ENCODE data around the gene WFIKKN2. TPM values are rescaled to one million over a fixed set of nuclear protein-coding genes. Genes with fewer than 3 reads are reported as not detected.

Gene WFIKKN2
- polyA plus RNA-seq, 1 donor: 0.71 TPM

DNA sequence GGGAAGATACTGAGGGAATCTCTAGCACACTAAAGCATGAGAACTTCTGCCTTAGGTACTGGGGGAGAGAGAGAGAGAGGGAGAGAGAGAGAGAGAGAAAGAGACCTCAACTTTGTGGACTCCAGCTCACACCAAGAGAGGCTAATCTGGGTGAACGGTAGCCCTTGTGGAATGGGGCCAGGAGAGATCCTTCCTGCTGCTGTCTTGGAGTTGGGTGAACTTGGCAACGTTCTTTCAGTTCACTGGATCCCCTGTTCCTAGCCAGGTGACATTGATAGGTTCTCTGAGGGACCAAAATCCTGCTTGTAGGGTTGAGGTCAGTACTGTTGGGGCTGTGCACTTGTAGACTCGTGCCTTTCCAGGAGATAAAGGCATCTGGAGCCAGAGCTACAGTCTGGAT, 26.5 kb upstream of the WFIKKN2 start:
- no peak for DNase-seq

- no peak for DNase-seq
These were observed 21.8 kb upstream of the WFIKKN2 start for GRCh38 chr17:50813583-50813982.

DNA sequence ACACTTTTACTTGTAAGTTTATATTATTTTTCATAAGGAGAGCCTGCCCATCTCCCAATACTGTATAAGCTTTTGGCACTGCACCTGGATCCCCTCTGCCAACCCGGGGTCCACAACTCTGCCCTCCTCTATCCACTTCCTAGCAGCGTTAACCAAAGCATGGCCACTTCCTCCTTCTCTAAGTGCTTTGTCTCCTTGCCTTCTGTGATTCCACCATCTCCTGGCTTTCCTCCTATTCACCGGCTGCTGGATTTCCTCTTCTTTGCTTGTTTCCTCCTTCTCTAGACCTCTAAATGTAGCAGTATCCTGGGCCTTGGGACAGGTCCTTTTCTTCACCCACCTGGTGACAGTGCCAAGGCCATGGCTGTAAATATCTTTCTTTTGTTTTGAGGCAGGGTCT, 20.0 kb upstream of the WFIKKN2 start:
- DNase-seq: no peak

DNA sequence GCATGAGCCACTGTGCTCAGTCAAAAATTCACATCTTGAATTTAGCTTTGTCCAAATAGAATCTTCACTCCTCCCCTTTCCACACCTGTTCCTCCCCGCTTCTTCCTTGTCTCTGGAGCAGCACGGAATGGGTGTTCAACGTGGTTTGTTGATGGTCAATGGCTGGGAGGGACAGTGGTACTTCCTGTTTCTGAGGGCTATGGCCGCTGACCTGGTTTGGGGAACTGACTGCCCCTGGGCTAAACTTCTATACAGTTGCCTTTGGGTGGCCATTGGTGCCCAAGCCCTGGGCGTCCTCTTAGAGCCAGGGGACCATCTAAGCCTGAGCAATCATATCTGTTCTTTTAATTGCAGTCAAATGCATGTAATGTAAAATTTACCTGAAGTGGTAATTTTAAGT, 19.1 kb upstream of the WFIKKN2 start:
- DNase-seq: no peak

DNA sequence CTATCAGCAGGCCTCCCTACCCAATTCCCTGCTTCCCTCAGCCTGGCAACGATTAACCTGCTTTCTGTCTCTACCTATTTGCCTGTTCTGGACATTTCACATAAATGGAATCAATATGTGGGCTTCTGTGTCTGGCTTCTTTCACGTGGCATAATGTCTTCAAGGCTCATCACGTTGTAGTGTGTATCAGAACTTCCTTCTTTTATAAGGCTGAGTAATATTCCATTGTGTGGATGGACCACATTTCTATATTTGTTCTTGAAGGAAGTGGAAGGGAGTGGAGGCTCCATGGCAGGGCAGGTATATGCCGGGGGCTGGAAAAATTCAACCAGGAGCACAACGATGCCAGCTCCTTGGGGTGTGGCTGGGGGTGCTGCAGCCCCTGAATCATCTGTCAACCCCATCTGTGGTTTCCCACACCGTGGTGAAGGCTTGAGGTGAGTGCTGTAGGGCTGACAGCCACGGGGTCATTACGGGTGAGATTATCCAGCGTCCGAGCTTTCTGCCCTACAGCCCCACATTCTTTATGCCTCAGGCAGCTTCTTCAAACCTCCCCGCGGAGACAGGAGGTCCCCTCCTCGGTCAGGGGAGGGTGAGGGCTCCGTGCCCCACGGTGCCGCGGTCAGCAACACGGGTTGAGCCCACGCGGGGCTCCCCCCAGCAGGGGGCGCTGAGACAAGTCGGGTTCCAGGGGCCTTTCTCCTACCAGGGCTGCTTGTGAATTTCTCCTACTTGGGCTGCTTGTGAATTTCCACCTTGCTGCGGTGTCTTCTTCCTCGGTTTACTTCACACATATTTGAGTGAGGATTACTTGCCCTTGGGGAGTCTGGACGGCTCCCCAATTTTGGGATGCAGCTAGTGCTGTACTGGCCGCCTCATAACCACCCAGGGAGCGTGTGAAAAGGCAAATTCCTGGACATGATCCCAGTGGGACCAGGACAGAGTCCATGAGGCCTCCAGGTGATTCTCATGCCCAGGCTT, 18.3 kb upstream of the WFIKKN2 start:
- DNase-seq: no peak

GRCh38 chr17:50817838-50818237, 17.5 kb upstream of the WFIKKN2 start:
- no peak for DNase-seq

GRCh38 chr17:50818261-50818660, 17.1 kb upstream of the WFIKKN2 start:
- DNase-seq: no peak

- DNase-seq: no peak
These were observed 16.3 kb upstream of the WFIKKN2 start for GRCh38 chr17:50818921-50819657.

- no peak for DNase-seq
These were observed 14.7 kb upstream of the WFIKKN2 start for GRCh38 chr17:50820651-50821050.

- DNase-seq: no peak
These were observed 12.8 kb upstream of the WFIKKN2 start for GRCh38 chr17:50822550-50822949.

- DNase-seq: no peak
These were observed 11.0 kb upstream of the WFIKKN2 start for GRCh38 chr17:50824429-50824828.

- no peak for DNase-seq
These were observed 10.2 kb upstream of the WFIKKN2 start for GRCh38 chr17:50825188-50825587.

DNA sequence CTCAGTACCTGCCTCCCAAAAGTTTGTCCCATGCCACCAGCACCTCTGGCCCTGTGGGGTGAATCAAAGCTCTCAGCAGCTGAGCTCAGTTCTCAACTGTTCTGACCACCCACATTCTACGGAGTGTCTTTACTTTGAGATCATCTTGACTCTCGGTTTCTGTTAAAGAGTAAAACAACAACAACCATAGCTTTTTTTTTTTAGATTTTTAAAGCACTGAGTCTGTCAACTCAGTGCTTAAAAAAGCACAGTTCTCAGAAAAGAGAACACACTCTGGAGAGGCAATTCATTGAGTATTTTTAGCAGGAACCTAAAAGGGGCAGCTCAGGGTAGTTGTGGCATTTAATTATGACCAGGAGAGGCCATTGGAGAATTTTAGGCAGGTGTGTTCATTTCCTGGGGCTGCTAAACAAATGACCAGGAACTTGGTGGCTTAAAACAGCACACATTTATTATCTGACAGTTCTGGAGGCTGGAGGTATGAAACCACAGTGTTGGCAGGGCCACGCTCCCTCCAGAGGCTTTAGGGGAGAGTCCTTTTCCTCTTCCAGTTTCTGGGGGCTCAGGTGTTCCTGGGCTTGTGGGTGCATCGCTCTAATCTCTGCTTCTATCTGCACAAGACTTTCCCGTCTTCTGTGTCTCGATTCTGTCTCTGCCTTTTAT, 6.7 kb upstream of the WFIKKN2 start:
- no peak for DNase-seq

DNA sequence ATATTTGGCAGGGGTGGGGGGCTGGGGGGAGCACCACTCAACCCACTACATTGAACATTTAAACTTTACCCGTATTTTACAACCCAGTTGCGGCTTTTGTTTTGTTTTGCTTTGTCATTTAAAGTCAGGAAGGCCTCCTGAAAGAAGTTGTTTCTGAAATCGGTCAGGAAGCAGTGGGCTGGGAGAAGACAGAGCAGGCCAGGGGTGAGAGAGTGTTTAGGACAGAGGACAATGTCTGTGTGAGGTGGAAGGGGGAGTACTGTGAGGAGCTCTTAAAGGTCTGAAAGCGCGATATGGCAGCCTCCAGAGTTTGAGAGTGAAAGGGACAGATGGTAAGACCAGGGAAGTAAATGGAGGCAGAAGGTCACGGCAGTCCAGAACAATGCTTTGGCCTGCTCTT, 6.1 kb upstream of the WFIKKN2 start:
- no peak for DNase-seq

DNA sequence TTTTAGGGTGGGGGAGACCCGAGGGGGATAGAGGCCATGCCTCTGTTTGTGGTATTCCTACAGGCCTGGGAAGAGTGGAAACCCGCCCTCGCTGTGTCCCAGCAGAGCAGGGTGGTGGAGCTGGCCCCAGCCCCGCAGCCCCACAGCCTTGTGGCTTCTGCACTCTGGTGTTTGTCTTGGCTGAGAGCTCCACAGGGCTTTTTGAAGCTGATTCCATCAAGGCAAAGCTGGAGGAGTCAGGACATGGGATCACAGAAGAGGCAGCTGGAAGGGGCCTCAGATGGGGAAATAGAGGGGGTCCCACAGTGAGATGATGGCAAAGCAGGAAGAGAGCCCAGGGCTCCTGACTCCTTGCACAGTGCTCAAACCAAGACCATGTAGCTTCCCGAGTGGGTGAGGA, 5.0 kb upstream of the WFIKKN2 start:
- peak; percentile 50 for DNase-seq

DNA sequence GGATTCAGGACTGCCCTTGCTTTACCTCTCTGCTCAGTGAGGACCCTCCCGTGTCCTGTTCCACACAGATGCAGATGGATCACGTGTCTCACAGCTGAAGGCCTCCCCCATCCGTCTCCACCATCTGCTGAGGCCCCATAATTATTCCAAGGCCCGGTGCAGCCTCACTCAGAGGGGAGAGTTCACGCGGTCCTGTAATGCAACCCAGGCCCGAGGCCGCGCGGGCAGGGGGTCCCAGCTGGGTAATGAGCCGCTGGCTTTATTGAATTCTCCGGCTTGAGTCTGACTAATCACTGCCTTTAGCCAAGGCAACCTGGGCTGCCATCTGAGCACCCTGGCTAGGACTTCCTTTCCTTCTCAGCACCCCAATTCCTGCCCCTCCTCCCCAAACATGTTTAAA, 4.4 kb upstream of the WFIKKN2 start:
- DNase-seq: peak; percentile 65

- no peak for DNase-seq
These were observed 3.9 kb upstream of the WFIKKN2 start for GRCh38 chr17:50831471-50831928.

DNA sequence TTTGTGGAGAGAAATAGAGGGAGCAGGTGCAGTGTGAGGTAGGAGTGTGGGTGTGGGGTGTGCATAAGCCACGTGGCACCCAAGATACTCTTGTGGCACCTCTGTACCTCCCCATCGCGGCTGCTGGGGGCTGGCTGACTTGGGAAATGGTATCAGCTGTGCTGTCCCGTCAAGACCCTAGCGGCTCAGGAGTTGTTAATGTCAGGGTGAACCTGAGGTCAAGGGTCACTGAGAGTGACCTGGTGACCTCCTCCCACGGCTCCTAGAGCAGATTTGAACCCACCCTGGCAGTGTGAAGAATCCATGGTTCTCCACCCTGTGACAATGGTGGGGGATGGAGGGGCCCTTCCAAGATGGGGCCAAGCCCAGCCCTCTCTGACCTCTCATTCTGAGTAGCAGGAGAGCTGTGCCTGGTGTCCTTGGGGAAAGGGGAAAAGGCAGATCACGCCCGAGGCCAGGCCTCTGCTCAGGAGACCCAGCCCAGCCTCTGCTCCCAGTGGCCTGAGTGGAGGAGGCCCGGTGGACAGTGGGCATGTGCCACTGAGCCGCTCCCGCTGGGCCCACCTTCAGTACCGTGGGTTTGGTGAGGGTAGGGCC, 3.0 kb upstream of the WFIKKN2 start:
- no peak for DNase-seq

DNA sequence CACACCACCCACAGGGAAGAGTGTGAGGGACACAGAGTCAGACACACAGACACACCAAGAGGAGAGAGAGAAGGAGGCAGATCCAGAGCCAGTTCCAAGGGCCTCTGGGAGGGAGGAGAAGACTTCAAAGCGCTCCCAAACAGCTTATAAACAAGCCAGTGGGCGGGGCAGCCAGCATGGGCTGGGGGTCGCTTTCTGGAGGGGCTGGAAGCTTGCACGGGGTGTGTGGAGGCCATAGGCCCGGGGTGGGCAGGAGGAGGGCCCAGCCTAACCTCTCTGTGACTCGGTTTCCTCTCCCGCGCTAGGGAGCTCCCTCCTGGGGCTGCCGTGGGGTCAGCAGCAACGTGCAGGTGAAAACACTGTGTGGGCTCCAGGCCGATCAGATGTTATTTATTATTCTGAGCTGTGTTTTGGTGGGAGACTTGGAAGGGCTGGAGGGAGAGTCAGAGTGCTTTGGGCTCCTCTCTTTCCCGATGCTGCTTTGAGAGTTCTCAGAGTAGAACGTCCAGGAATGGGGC, 2.5 kb upstream of the WFIKKN2 start:
- DNase-seq: no peak

GRCh38 chr17:50833510-50834428, 1.6 kb upstream of the WFIKKN2 start:
- no peak for DNase-seq
